Type B pancreatic cell (in vitro differentiated cells): ENCODE measurements around the gene OLAH. TPM values are rescaled to one million over a fixed set of nuclear protein-coding genes. Genes with fewer than 3 reads are reported as not detected.
"Not testable (repeated sequence)": the region's sequence is repeated elsewhere in the genome, so short reads cannot be mapped to it uniquely, and the experiment has no call there.

Experiments used
- DNase-seq: peaks from one replicate; pipeline ENCODE4 v3.0.0; 2021; ENCODE audit warnings: mixed read lengths; ENCODE audit not compliant: unreplicated experiment; ENCODE audit errors: extremely low spot score
- H3K27ac Mint-ChIP-seq: 2 replicates; pipeline ENCODE4 v1.8.0; 2021; ENCODE audit warnings: mild to moderate bottlenecking, mixed read lengths
- H3K27me3 Mint-ChIP-seq: 2 replicates; pipeline ENCODE4 v1.8.0; 2021; ENCODE audit warnings: mixed read lengths
- H3K36me3 Mint-ChIP-seq: 2 replicates; pipeline ENCODE4 v1.8.0; 2021; ENCODE audit warnings: mixed read lengths
- H3K4me1 Mint-ChIP-seq: one replicate; pipeline ENCODE4 v1.8.0; 2021; ENCODE audit warnings: mixed read lengths; ENCODE audit not compliant: unreplicated experiment
- H3K4me3 Mint-ChIP-seq: 2 replicates; pipeline ENCODE4 v1.8.0; 2021; ENCODE audit warnings: mild to moderate bottlenecking, mixed read lengths
- H3K9me3 Mint-ChIP-seq: 2 replicates; pipeline ENCODE4 v1.8.0; 2021; ENCODE audit warnings: mixed read lengths
- long read RNA-seq: library from polyadenylated mRNA; unstranded; transcript quantifications from one replicate; pipeline ENCODE4 v2.0.0, GENCODE V29; 2020
- total RNA-seq: library from RNA; stranded (reverse); gene quantifications from 2 replicates; pipeline ENCODE4 v1.2.1, GENCODE V29; 2021; ENCODE audit warnings: low replicate concordance
- TF ChIP-seq, protein P1 (sequence below): fragments of 200-600 bp; sonication (generic); conservative IDR thresholded peaks from 2 replicates; pipeline ENCODE4 v1.5.0; 2021; ENCODE audit warnings: antibody characterized with exemption, mild to moderate bottlenecking

The OLAH gene
- not detected in 2 replicates for total RNA-seq
- long read RNA-seq, partial matches to known transcripts, result 1 of 1 reads
- long read RNA-seq, other reads (novel, unspliced or antisense), result 0 of 1 reads

DNA sequence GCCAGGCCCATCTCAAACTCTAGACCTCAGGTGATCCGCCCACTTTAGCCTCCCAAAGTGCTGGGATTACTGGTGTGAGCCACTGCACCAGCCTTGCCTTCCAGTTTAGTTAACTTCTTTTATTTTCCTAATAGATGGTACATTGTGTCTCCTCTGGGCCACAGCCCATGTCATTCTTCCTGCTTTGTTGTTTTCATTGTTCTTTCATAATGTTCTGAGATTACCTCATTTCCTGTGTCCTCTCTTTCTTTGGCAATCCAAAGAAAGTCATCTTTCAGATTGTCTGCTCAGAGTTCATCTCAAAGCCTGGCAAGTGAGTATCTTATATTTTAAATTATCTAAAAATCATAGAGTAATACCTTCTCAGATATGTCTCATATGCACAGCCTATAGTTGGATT lies at the start of gene OLAH:
OLAH (plus strand) TSS at position 270 of the 400 bp plus-strand sequence. CDS start 3,346 bp downstream, outside the sequence.
- Mint-ChIP-seq H3K4me3 (no peak within 1 kb of the TSS), H3K4me1 (peaks cover 4% of the 10 kb centered on the region), H3K36me3 (no peaks in the 10 kb centered on the region), H3K9me3 (peaks cover 4% of the 10 kb centered on the region), H3K27me3 (no peaks in the 10 kb centered on the region), H3K27ac (no peak within 1 kb of the TSS)
- DNase-seq, result no peak
- TF ChIP-seq, protein P1, sequence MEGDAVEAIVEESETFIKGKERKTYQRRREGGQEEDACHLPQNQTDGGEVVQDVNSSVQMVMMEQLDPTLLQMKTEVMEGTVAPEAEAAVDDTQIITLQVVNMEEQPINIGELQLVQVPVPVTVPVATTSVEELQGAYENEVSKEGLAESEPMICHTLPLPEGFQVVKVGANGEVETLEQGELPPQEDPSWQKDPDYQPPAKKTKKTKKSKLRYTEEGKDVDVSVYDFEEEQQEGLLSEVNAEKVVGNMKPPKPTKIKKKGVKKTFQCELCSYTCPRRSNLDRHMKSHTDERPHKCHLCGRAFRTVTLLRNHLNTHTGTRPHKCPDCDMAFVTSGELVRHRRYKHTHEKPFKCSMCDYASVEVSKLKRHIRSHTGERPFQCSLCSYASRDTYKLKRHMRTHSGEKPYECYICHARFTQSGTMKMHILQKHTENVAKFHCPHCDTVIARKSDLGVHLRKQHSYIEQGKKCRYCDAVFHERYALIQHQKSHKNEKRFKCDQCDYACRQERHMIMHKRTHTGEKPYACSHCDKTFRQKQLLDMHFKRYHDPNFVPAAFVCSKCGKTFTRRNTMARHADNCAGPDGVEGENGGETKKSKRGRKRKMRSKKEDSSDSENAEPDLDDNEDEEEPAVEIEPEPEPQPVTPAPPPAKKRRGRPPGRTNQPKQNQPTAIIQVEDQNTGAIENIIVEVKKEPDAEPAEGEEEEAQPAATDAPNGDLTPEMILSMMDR, result no peak

DNA sequence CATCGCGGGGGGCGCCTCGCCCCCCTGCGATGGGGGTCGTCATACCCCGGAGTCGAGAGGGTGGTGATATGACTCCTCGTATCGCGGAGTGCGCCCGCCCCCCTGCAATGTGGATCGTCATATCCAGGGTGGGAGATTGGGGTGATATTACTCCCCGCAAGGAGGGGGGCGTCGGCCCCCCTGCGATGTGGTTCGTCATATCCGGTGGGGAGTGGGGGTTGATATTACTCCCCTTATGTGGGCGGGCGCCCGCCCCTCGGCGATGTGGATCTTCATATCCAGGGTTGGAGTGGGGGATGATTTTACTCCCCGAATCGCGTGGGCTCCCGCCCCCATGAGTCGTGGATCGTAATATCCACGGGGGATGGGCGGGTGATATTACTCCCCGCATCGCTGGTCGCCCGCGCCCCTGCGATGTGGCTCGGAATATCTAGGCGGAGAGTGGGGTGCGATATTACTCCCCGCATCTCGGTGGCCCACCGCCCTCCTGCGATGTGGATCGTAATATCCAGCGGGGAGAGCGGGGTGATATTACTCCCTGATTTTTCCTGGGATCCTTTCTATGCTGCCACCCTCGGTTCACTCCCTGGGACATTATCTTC lies 47.7 kb upstream of the OLAH start:
- TF ChIP-seq, protein P1, result no peak
- Mint-ChIP-seq H3K36me3 (peaks cover 3% of the 10 kb centered on the region), H3K4me3 (no peak overlapping the region), H3K4me1 (peaks cover 13% of the 10 kb centered on the region), H3K27ac (no peak overlapping the region), H3K9me3 (peaks cover 13% of the 10 kb centered on the region), H3K27me3 (no peaks in the 10 kb centered on the region)
- no peak for DNase-seq

- not testable (repeated sequence) for H3K27ac Mint-ChIP-seq, H3K36me3 Mint-ChIP-seq, H3K9me3 Mint-ChIP-seq, H3K4me3 Mint-ChIP-seq, H3K4me1 Mint-ChIP-seq, H3K27me3 Mint-ChIP-seq, DNase-seq
These were observed 30.2 kb upstream of the OLAH start for GRCh38 chr10:15013530-15013929.

DNA sequence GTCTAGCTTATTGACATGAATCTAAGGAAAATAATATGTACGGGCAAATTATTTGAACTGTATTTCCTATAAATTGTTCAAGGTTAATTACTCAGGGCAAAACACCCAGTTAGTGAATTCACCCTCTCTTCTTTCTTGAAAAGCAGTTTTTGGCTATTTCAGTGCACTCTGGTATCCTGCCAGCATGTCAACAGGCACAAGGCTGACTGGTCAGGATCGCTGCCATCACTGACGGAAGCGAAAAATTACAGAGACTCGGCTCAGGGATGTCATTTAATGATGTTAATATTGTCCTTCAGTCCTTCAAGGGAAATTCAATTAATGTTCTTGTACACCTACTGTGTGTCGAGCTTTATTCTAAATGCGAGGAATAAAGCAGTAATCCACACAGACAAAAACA lies 28.3 kb upstream of the OLAH start:
- Mint-ChIP-seq H3K4me3 (no peak overlapping the region), H3K9me3 (no peaks in the 10 kb centered on the region), H3K36me3 (no peaks in the 10 kb centered on the region), H3K4me1 (peaks cover 8% of the 10 kb centered on the region), H3K27me3 (no peaks in the 10 kb centered on the region), H3K27ac (no peak overlapping the region)
- no peak for DNase-seq
- TF ChIP-seq, protein P1, result no peak

- H3K27me3 Mint-ChIP-seq, H3K9me3 Mint-ChIP-seq, H3K4me1 Mint-ChIP-seq, DNase-seq, H3K4me3 Mint-ChIP-seq, H3K27ac Mint-ChIP-seq, H3K36me3 Mint-ChIP-seq: not testable (repeated sequence)
These were observed 22.8 kb upstream of the OLAH start for GRCh38 chr10:15020966-15021365.

DNA sequence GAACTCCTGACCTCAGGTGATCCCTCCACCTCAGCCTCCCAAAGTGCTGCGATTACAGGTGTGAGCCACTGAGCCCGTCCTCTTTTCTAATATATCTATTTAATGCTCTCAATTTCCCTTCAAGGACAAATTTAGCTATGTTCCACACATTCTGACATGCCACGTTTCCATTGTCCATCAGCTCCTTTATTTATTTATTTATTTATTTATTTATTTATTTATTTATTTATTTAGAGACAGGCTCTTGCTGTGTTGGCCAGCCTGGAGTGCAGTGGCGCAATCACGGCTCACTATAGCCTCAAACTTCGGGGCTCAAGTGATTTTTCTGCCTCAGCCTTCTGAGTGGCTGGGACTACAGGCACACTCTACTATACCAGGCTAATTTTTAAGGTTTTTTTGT lies 20.7 kb upstream of the OLAH start:
- not testable (repeated sequence) for H3K36me3 Mint-ChIP-seq, H3K9me3 Mint-ChIP-seq, H3K4me1 Mint-ChIP-seq, DNase-seq, H3K27ac Mint-ChIP-seq, H3K27me3 Mint-ChIP-seq, H3K4me3 Mint-ChIP-seq

DNA sequence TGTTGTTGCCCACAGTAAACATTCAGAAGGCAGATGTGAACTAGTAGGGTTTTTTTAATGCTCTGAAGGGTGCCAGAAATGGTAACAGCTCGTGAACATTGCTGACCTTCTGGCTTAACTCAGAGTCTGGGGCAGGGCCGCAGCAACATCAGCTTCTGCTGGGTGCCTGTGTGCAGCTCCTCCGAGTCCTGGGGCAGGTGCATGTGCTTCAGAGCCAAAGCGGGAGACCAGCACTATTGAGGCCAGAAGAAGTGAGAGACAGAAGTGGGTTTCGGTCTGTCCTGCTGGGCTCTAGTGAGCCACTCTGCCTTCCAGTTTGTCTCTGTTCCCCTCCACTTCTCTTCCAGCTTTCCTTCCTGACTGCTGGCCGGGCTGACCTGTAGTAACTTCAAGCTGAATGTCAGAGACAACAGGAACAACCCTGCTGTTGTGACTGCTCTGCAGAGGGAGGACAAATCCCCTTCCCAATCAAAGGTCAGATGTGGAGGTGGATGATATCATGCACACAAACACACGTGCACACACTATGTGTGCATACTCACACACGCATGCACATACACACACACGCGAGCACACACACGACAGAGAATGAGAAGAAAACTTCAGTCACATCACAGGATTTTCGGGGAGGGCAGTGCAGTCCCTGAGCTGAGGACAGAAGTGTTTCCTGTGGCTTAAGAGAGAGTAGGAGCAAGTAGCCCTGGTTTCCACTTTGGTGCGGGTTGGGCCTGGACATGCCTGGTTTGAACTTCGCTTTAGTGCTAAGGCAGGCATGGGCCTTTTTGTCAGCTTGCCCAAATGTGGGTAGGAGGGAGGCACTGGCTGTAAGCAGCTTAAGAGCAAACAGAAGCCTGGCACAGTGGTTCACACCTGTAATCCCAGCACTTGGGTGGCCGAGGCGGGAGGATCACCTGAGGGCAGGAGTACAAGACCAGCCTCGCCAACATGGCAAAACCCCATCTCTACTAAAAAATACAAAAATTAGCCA lies 19.4 kb upstream of the OLAH start:
- not testable (repeated sequence) for H3K9me3 Mint-ChIP-seq, H3K27ac Mint-ChIP-seq, H3K27me3 Mint-ChIP-seq, H3K36me3 Mint-ChIP-seq, DNase-seq, H3K4me1 Mint-ChIP-seq, H3K4me3 Mint-ChIP-seq

- H3K36me3 Mint-ChIP-seq, H3K27me3 Mint-ChIP-seq, H3K27ac Mint-ChIP-seq, DNase-seq, H3K9me3 Mint-ChIP-seq, H3K4me3 Mint-ChIP-seq, H3K4me1 Mint-ChIP-seq: not testable (repeated sequence)
These were observed 18.7 kb upstream of the OLAH start for GRCh38 chr10:15025040-15025439.
